Keratinocyte (primary cell): ENCODE measurements around the gene CA12. TPM values are rescaled to one million over a fixed set of nuclear protein-coding genes. Genes with fewer than 3 reads are reported as not detected.

Source experiments
- DNase-seq: peaks from one replicate; pipeline ENCODE4 v3.0.0-alpha.2; 2011; ENCODE audit warnings: low read depth, missing footprints, low spot score
- FAIRE-seq: peaks from 2 replicates; lab custom pipeline; 2011; peaks lifted over from hg19 to GRCh38; lab: Jason Lieb, UNC
- H2AFZ ChIP-seq: 2 replicates; pipeline ENCODE4 v1.6.0; 2012; ENCODE audit warnings: low read length, control low read depth, inconsistent platforms; ENCODE audit not compliant: control insufficient read depth
- H3K27ac ChIP-seq: 2 replicates; pipeline ENCODE4 v1.5.1; 2011; ENCODE audit warnings: low read length; ENCODE audit not compliant: control insufficient read depth, insufficient read depth
- H3K27me3 ChIP-seq: 3 replicates; pipeline ENCODE4 v1.6.0; 2011; ENCODE audit warnings: low read length; ENCODE audit not compliant: control insufficient read depth, insufficient read depth; ENCODE audit errors: extremely low read depth
- H3K36me3 ChIP-seq, 2 experiments: 2 replicates in 1 of 2; 3 replicates in 1 of 2; pipeline ENCODE4 v1.5.1; 2011; ENCODE audit warnings: low read length in 2 of 2, mild to moderate bottlenecking in 1 of 2; ENCODE audit not compliant: control insufficient read depth in 2 of 2, insufficient read depth in 2 of 2; ENCODE audit errors: extremely low read depth in 1 of 2
- H3K4me1 ChIP-seq: 3 replicates; pipeline ENCODE4 v1.5.1; 2011; ENCODE audit warnings: low read length; ENCODE audit not compliant: control insufficient read depth, insufficient read depth; ENCODE audit errors: extremely low read depth
- H3K4me2 ChIP-seq: 3 replicates; pipeline ENCODE4 v1.6.0; 2011; ENCODE audit warnings: low read depth, low read length; ENCODE audit not compliant: control insufficient read depth, insufficient read depth; ENCODE audit errors: extremely low read depth
- H3K4me3 ChIP-seq, 3 experiments: fragments of 200-600 bp in 1 of 3; sonication (generic) in 1 of 3; 2 replicates in 2 of 3; 3 replicates in 1 of 3; pipeline ENCODE4 v1.5.1; 2011 to 2016; ENCODE audit warnings: low read length in 3 of 3, mild to moderate bottlenecking in 3 of 3, control low read depth in 2 of 3, inconsistent platforms in 1 of 3, low read depth in 1 of 3, mixed read lengths in 1 of 3, mixed run types in 1 of 3, moderate library complexity in 1 of 3; ENCODE audit not compliant: control insufficient read depth in 2 of 3, insufficient read depth in 2 of 3; ENCODE audit errors: extremely low read depth in 1 of 3
- H3K79me2 ChIP-seq: 2 replicates; pipeline ENCODE4 v1.6.0; 2012; ENCODE audit warnings: low read length; ENCODE audit not compliant: control insufficient read depth, insufficient read depth
- H3K9ac ChIP-seq: 3 replicates; pipeline ENCODE4 v1.6.0; 2011; ENCODE audit warnings: low read length; ENCODE audit not compliant: control insufficient read depth, insufficient read depth; ENCODE audit errors: extremely low read depth
- H3K9me1 ChIP-seq: 3 replicates; pipeline ENCODE4 v1.6.0; 2011; ENCODE audit warnings: low read length; ENCODE audit not compliant: control insufficient read depth, insufficient read depth; ENCODE audit errors: extremely low read depth
- H3K9me3 ChIP-seq: 2 replicates; pipeline ENCODE4 v1.5.1; 2012; ENCODE audit warnings: low read depth, low read length; ENCODE audit not compliant: control insufficient read depth
- H4K20me1 ChIP-seq: 3 replicates; pipeline ENCODE4 v1.6.0; 2011; ENCODE audit warnings: low read length; ENCODE audit not compliant: control insufficient read depth, insufficient read depth; ENCODE audit errors: extremely low read depth
- EZH2 ChIP-seq: IDR thresholded peaks from one replicate; pipeline ENCODE4 v1.6.1; 2012; ENCODE audit warnings: inconsistent platforms, mild to moderate bottlenecking, low read length, moderate library complexity
- dilution Hi-C: fragments of 300-500 bp; cut with MboI; formaldehyde crosslinking; loops from one replicate; pipeline ENCODE4 v1.7.0; 2020; ENCODE audit warnings: low sequenced_read_pairs; ENCODE audit not compliant: extremely low pct_ligation_motif_present
- polyA plus RNA-seq, 5 experiments: library from polyadenylated mRNA; depleted of rRNA in 3 of 5; stranded (reverse) in 3 of 5; stranded (forward) in 1 of 5; unstranded in 1 of 5; fragments of >200 nt; gene quantifications; 1 replicate in 1 of 5; 2 replicates in 3 of 5; 3 replicates in 1 of 5; pipeline versions ENCODE4 v1.2.1 to v1.2.3, GENCODE V29; 2011 to 2012; ENCODE audit warnings: missing spikeins in 2 of 5, low read depth in 1 of 5, low replicate concordance in 1 of 5
- TF ChIP-seq, protein P1 (sequence below), 3 experiments: IDR thresholded peaks in 1 of 3; conservative IDR thresholded peaks in 1 of 3; optimal IDR thresholded peaks in 1 of 3; 2 replicates in 2 of 3; 3 replicates in 1 of 3; pipeline versions ENCODE3 to v1.5.1; 2011; ENCODE audit warnings: low read length in 3 of 3, mild to moderate bottlenecking in 3 of 3, moderate library complexity in 2 of 3, control low read depth in 1 of 3, inconsistent platforms in 1 of 3; ENCODE audit not compliant: insufficient read depth in 2 of 3; ENCODE audit errors: extremely low read depth in 1 of 3

The CA12 gene
- polyA plus RNA-seq, 1 donor (not counting 4 experiments of a cell fraction or from before 2014, with no cell fraction given), result 158 TPM

DNA sequence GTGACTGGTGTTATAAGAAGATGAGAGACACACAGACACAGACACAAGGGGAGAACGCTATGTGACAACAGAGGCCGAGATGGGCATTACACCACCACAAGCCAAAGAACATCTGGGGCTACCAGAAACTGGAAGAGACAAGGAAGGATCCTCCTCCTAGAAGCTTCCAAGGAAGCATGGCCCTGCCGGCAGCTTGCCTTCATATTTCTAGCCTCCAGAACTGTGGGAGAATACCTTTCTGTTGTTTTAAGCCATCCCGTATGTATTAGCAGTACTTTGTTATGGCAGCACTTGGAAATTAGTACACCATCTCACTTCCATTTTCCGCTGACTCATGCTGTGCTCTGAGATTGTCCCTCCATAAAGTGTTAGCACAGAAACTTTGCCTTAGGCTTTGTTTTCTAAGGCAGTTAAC is 38.7 kb upstream of the CA12 start:
- TF ChIP-seq, protein P1, sequence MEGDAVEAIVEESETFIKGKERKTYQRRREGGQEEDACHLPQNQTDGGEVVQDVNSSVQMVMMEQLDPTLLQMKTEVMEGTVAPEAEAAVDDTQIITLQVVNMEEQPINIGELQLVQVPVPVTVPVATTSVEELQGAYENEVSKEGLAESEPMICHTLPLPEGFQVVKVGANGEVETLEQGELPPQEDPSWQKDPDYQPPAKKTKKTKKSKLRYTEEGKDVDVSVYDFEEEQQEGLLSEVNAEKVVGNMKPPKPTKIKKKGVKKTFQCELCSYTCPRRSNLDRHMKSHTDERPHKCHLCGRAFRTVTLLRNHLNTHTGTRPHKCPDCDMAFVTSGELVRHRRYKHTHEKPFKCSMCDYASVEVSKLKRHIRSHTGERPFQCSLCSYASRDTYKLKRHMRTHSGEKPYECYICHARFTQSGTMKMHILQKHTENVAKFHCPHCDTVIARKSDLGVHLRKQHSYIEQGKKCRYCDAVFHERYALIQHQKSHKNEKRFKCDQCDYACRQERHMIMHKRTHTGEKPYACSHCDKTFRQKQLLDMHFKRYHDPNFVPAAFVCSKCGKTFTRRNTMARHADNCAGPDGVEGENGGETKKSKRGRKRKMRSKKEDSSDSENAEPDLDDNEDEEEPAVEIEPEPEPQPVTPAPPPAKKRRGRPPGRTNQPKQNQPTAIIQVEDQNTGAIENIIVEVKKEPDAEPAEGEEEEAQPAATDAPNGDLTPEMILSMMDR (optimal IDR thresholded peaks at IDR 0.05 in 1 of 3, IDR thresholded peaks at IDR 0.05 in 1 of 3, conservative IDR thresholded peaks at IDR 0.05 in 1 of 3; ENCODE audit: extremely low read depth in 1 of 3, insufficient read depth in 2 of 3, low read length in 3 of 3), result no peak
- TF ChIP-seq EZH2, result no peak
- H3K4me1 ChIP-seq, result no peaks in the 10 kb centered on the region
- no peaks in the 10 kb centered on the region for H4K20me1 ChIP-seq
- no peaks in the 10 kb centered on the region for H3K27me3 ChIP-seq
- no peak overlapping the region for H3K4me3 ChIP-seq
- dilution Hi-C loops, result no loop called here
- no peaks in the 10 kb centered on the region for H3K9me1 ChIP-seq
- H3K36me3 ChIP-seq, result no peaks in the 10 kb centered on the region
- H3K79me2 ChIP-seq, result no peaks in the 10 kb centered on the region
- no peak overlapping the region for H3K27ac ChIP-seq
- no peak overlapping the region for H3K4me2 ChIP-seq
- H2AFZ ChIP-seq, result no peak overlapping the region
- FAIRE-seq (no peak), DNase-seq (no peak)
- H3K9me3 ChIP-seq, result no peaks in the 10 kb centered on the region
- H3K9ac ChIP-seq, result no peak overlapping the region

DNA sequence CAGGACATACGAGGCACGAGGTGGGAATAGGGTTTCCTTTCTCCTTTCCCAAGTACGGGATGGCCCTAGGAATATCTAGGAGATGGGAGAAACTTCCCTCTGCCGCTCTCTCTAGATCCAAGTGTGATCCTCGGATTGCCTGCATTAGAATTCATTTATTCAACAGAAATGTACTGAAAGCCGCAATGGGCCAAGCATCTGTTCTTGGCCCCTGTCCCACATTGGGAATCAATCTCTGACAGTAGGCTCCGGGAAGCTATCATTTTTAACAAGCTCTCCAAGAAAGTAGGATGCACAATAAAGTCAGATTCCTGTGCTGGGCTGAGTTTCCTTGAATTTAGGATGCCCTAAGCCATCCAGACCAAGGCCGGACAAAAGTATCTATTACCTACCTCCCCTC is 37.2 kb upstream of the CA12 start:
- Histone ChIP-seq H3K9me3 (no peaks in the 10 kb centered on the region), H2AFZ (no peak overlapping the region), H3K27me3 (peaks cover 3% of the 10 kb centered on the region), H3K79me2 (no peaks in the 10 kb centered on the region), H3K9ac (no peak overlapping the region), H3K9me1 (no peaks in the 10 kb centered on the region), H3K4me2 (no peak overlapping the region), H4K20me1 (no peaks in the 10 kb centered on the region), H3K4me1 (no peaks in the 10 kb centered on the region), H3K36me3 (no peaks in the 10 kb centered on the region), H3K4me3 (no peak overlapping the region), H3K27ac (no peak overlapping the region)
- no peak for FAIRE-seq
- dilution Hi-C loops, result no loop called here
- DNase-seq, result no peak
- no peak for TF ChIP-seq EZH2
- TF ChIP-seq, protein P1 (optimal IDR thresholded peaks at IDR 0.05 in 1 of 3, IDR thresholded peaks at IDR 0.05 in 1 of 3, conservative IDR thresholded peaks at IDR 0.05 in 1 of 3; ENCODE audit: extremely low read depth in 1 of 3, insufficient read depth in 2 of 3, low read length in 3 of 3), result no peak
